Measurements from ENCODE around the gene LIM2. TPM values are rescaled to one million over a fixed set of nuclear protein-coding genes. Genes with fewer than 3 reads are reported as not detected.
A peak's percentile ranks its signal among the peaks of the same experiment; 100 is the strongest.

Gene LIM2
- total RNA-seq, 1 donor from 2014 or later = 0.26 TPM

- DNase-seq (ENCODE audit: low spot score) = no peak
These were observed 23.3 kb downstream of the LIM2 start for GRCh38 chr19:51364200-51365106.

GRCh38 chr19:51361239-51361638 lies 26.5 kb downstream of the LIM2 start:
- H4K20me1 ChIP-seq (ENCODE audit: low read depth) = no peaks in the 10 kb centered on the region
- H3K36me3 ChIP-seq = no peaks in the 10 kb centered on the region
- H3K4me3 ChIP-seq = no peak overlapping the region
- Mint-ChIP-seq H3K4me1 (peaks cover 26% of the 10 kb centered on the region), H3K4me3 (no peak overlapping the region), H3K36me3 (no peaks in the 10 kb centered on the region), H3K9me3 (no peaks in the 10 kb centered on the region), H3K27me3 (ENCODE audit: insufficient read depth, low read depth) (peaks cover 2% of the 10 kb centered on the region), H3K27ac (no peak overlapping the region)
- no peak overlapping the region for H3K9ac ChIP-seq
- H3K4me1 ChIP-seq = no peaks in the 10 kb centered on the region
- TF ChIP-seq EZH2phosphoT487 (IDR thresholded peaks at IDR 0.05) (no peak), CTCF (IDR thresholded peaks at IDR 0.05) (no peak), EZH2 (IDR thresholded peaks at IDR 0.05) (no peak)
- H3K9me3 ChIP-seq (ENCODE audit: low read depth) = no peaks in the 10 kb centered on the region
- no peaks in the 10 kb centered on the region for H3K27me3 ChIP-seq
- no peaks in the 10 kb centered on the region for H3K79me2 ChIP-seq (ENCODE audit: low read depth)
- no peaks in the 10 kb centered on the region for H3F3A ChIP-seq (ENCODE audit: low read depth)
- no peak for DNase-seq (ENCODE audit: low spot score)
- no peak overlapping the region for H3K4me2 ChIP-seq
- no peak overlapping the region for H2AFZ ChIP-seq (replicated peaks)
- no peak overlapping the region for H3K27ac ChIP-seq

More at GRCh38 chr19:51364200-51365106, 23.3 kb downstream of the LIM2 start:
- H3K4me1 Mint-ChIP-seq = peaks cover 25% of the 10 kb centered on the region
- H3K9me3 Mint-ChIP-seq = no peaks in the 10 kb centered on the region
- no peaks in the 10 kb centered on the region for H3K9me3 ChIP-seq (ENCODE audit: low read depth)
- no peak overlapping the region for H3K4me3 ChIP-seq
- H3K4me2 ChIP-seq = no peak overlapping the region
- H3K36me3 Mint-ChIP-seq = no peaks in the 10 kb centered on the region
- no peaks in the 10 kb centered on the region for H4K20me1 ChIP-seq (ENCODE audit: low read depth)
- H3K27ac ChIP-seq = no peak overlapping the region
- no peaks in the 10 kb centered on the region for H3K27me3 ChIP-seq
- peak overlapping the region; percentile 65 for H3K4me3 Mint-ChIP-seq
- H3K79me2 ChIP-seq (ENCODE audit: low read depth) = no peaks in the 10 kb centered on the region
- H3K9ac ChIP-seq = no peak overlapping the region
- no peak for TF ChIP-seq EZH2phosphoT487 (IDR thresholded peaks at IDR 0.05)
- TF ChIP-seq CTCF (IDR thresholded peaks at IDR 0.05) = no peak
- TF ChIP-seq EZH2 (IDR thresholded peaks at IDR 0.05) = no peak
- peaks cover 7% of the 10 kb centered on the region for H3K27me3 Mint-ChIP-seq (ENCODE audit: insufficient read depth, low read depth)
- H3F3A ChIP-seq (ENCODE audit: low read depth) = peaks cover 14% of the 10 kb centered on the region
- peaks cover 7% of the 10 kb centered on the region for H3K4me1 ChIP-seq
- no peak overlapping the region for H3K27ac Mint-ChIP-seq
- H3K36me3 ChIP-seq = no peaks in the 10 kb centered on the region
- H2AFZ ChIP-seq (replicated peaks) = no peak overlapping the region

- Mint-ChIP-seq H3K4me1 (peaks cover 24% of the 10 kb centered on the region), H3K4me3 (no peak overlapping the region), H3K9me3 (no peaks in the 10 kb centered on the region), H3K36me3 (no peaks in the 10 kb centered on the region), H3K27me3 (ENCODE audit: insufficient read depth, low read depth) (peaks cover 4% of the 10 kb centered on the region), H3K27ac (peak overlapping the region; percentile 67)
- Histone ChIP-seq H3K4me2 (no peak overlapping the region), H3K36me3 (no peaks in the 10 kb centered on the region), H3K9ac (no peak overlapping the region), H3K27ac (no peak overlapping the region), H3K27me3 (no peaks in the 10 kb centered on the region), H3K9me3 (ENCODE audit: low read depth) (no peaks in the 10 kb centered on the region), H3F3A (ENCODE audit: low read depth) (peaks cover 10% of the 10 kb centered on the region), H2AFZ (replicated peaks) (no peak overlapping the region), H3K4me1 (peaks cover 7% of the 10 kb centered on the region), H3K79me2 (ENCODE audit: low read depth) (no peaks in the 10 kb centered on the region), H3K4me3 (no peak overlapping the region), H4K20me1 (ENCODE audit: low read depth) (no peaks in the 10 kb centered on the region)
- TF ChIP-seq CTCF (IDR thresholded peaks at IDR 0.05) = no peak
- DNase-seq (ENCODE audit: low spot score) = no peak
These were observed 28.5 kb downstream of the LIM2 start for GRCh38 chr19:51359294-51359693.
